ENCODE measurements around the gene ZXDA. TPM values are rescaled to one million over a fixed set of nuclear protein-coding genes. Genes with fewer than 3 reads are reported as not detected.

Gene ZXDA
- total RNA-seq, 1 donor from 2014 or later: 9.8 TPM

GRCh38 chrX:57906790-57907189, 3.5 kb downstream of the ZXDA start:
- ATAC-seq (ENCODE audit: low read depth) (no peak), DNase-seq (no peak)
- peaks cover 49% of the 10 kb centered on the region for H3K4me1 Mint-ChIP-seq
- no peaks in the 10 kb centered on the region for H3K9me3 Mint-ChIP-seq
- H3K4me3 Mint-ChIP-seq: peak overlapping the region; percentile 28
- H3K36me3 Mint-ChIP-seq (ENCODE audit: low read depth): peaks cover 31% of the 10 kb centered on the region
- ChIA-PET CTCF (interaction anchor here (1.0 kb wide), 1 partner anchor 10 kb away, joined by 3 read pairs; no protein-coding TSS in a partner anchor), POLR2A (no interaction called here)
- H3K27me3 Mint-ChIP-seq: no peaks in the 10 kb centered on the region
- intact Hi-C loops (cut with micrococcal nuclease): loop anchor here (10.0 kb wide), 1 partner anchor 1342 kb away; the partner anchor contains the start of gene UBQLN2
- H3K27ac Mint-ChIP-seq: peak overlapping the region; percentile 46
- TF ChIP-seq CTCF (IDR thresholded peaks at IDR 0.05): no peak

GRCh38 chrX:57905141-57905540, 5.1 kb downstream of the ZXDA start:
- ATAC-seq (ENCODE audit: low read depth) (no peak), DNase-seq (no peak)
- Mint-ChIP-seq H3K36me3 (ENCODE audit: low read depth) (peaks cover 31% of the 10 kb centered on the region), H3K4me3 (peak overlapping the region; percentile 16), H3K4me1 (peaks cover 39% of the 10 kb centered on the region), H3K27me3 (no peaks in the 10 kb centered on the region), H3K27ac (peak overlapping the region; percentile 24), H3K9me3 (no peaks in the 10 kb centered on the region)
- POLR2A ChIA-PET: no interaction called here
- intact Hi-C loops (cut with micrococcal nuclease): loop anchor here (10.0 kb wide), 1 partner anchor 1340 kb away; the partner anchor contains the start of gene UBQLN2
- CTCF ChIA-PET: no interaction called here
- no peak for TF ChIP-seq CTCF (IDR thresholded peaks at IDR 0.05)

- Mint-ChIP-seq H3K4me1 (peaks cover 39% of the 10 kb centered on the region), H3K36me3 (ENCODE audit: low read depth) (peaks cover 31% of the 10 kb centered on the region), H3K27ac (no peak overlapping the region), H3K27me3 (no peaks in the 10 kb centered on the region), H3K4me3 (no peak overlapping the region), H3K9me3 (no peaks in the 10 kb centered on the region)
- no peak for DNase-seq
- no peak for ATAC-seq (ENCODE audit: low read depth)
- TF ChIP-seq CTCF (IDR thresholded peaks at IDR 0.05): no peak
- CTCF ChIA-PET: no interaction called here
- intact Hi-C loops (cut with micrococcal nuclease): loop anchor here (10.0 kb wide), 1 partner anchor 1340 kb away; the partner anchor contains the start of gene UBQLN2
- POLR2A ChIA-PET: no interaction called here
Observed at GRCh38 chrX:57904176-57904880, 5.9 kb downstream of the ZXDA start.

- DNase-seq: no peak
- Mint-ChIP-seq H3K27me3 (no peaks in the 10 kb centered on the region), H3K4me1 (peaks cover 30% of the 10 kb centered on the region), H3K9me3 (no peaks in the 10 kb centered on the region), H3K27ac (no peak overlapping the region), H3K36me3 (ENCODE audit: low read depth) (peaks cover 26% of the 10 kb centered on the region), H3K4me3 (no peak overlapping the region)
- ChIA-PET CTCF (no interaction called here), POLR2A (interaction anchor here (0.5 kb wide), 1 partner anchor 315 kb away, joined by 4 read pairs; no protein-coding TSS in a partner anchor)
- intact Hi-C loops (cut with micrococcal nuclease): loop anchor here (10.0 kb wide), 1 partner anchor 1338 kb away; the partner anchor contains the start of gene UBQLN2
- peak; percentile 40 for ATAC-seq (ENCODE audit: low read depth)
- TF ChIP-seq CTCF (IDR thresholded peaks at IDR 0.05): no peak
Observed at GRCh38 chrX:57902633-57903032, 7.6 kb downstream of the ZXDA start.

GRCh38 chrX:57901466-57901865, 8.8 kb downstream of the ZXDA start:
- CTCF ChIA-PET: no interaction called here
- Mint-ChIP-seq H3K4me3 (no peak overlapping the region), H3K27ac (no peak overlapping the region), H3K27me3 (no peaks in the 10 kb centered on the region), H3K4me1 (peaks cover 18% of the 10 kb centered on the region), H3K9me3 (peaks cover 2% of the 10 kb centered on the region), H3K36me3 (ENCODE audit: low read depth) (peaks cover 19% of the 10 kb centered on the region)
- intact Hi-C loops (cut with micrococcal nuclease): loop anchor here (10.0 kb wide), 1 partner anchor 1337 kb away; the partner anchor contains the start of gene UBQLN2
- TF ChIP-seq CTCF (IDR thresholded peaks at IDR 0.05): no peak
- no peak for DNase-seq
- ATAC-seq (ENCODE audit: low read depth): no peak
- POLR2A ChIA-PET: no interaction called here
